ENCODE results near the gene ABHD12. TPM values are rescaled to one million over a fixed set of nuclear protein-coding genes. Genes with fewer than 3 reads are reported as not detected.

Gene ABHD12
- total RNA-seq, result 10 to 100 TPM in 3 of 4 donors, 1 to 10 TPM in 1; 10.0 to 47.6 (median 36.3) TPM

GRCh38 chr20:25390538-25391528 is at the start of gene ABHD12:
Gene ABHD12, minus strand, starts transcription at chr20:25390835. Its CDS starts 132 bp downstream, at chr20:25390703.
- TF ChIP-seq CTCF (IDR thresholded peaks at IDR 0.05) (no peak), POLR2A (IDR thresholded peaks at IDR 0.05) (peak; percentile 55 to 75)
- intact Hi-C loops (cut with DNase I; ENCODE audit: low total_unique reads), result loop anchor here (10.0 kb wide), 2 partner anchors 96 to 396 kb away; partner anchors contain the start of gene APMAP

GRCh38 chr20:25439328-25439727 is 48.7 kb upstream of the ABHD12 start:
- intact Hi-C loops (cut with DNase I; ENCODE audit: low total_unique reads), result no loop called here
- H3K36me3 ChIP-seq, result no peaks in the 10 kb centered on the region
- H3K4me3 ChIP-seq, result no peak overlapping the region
- no peaks in the 10 kb centered on the region for H3K4me1 ChIP-seq
- H3K27me3 ChIP-seq, result no peaks in the 10 kb centered on the region
- H3K9me3 ChIP-seq, result no peaks in the 10 kb centered on the region
- no peak for DNase-seq
- TF ChIP-seq POLR2A (IDR thresholded peaks at IDR 0.05), result no peak
- TF ChIP-seq CTCF (IDR thresholded peaks at IDR 0.05), result no peak
- no peak overlapping the region for H3K27ac ChIP-seq

More at GRCh38 chr20:25390538-25391528, at the start of gene ABHD12:
- H3K9me3 ChIP-seq, result no peaks in the 10 kb centered on the region
- peak; percentile 95 for DNase-seq
- H3K27ac ChIP-seq, result peak within 1 kb of the TSS; percentile 83 to 84
- H3K4me3 ChIP-seq, result peak within 1 kb of the TSS; percentile 56 to 83
- H3K36me3 ChIP-seq, result no peaks in the 10 kb centered on the region
- H3K27me3 ChIP-seq, result no peaks in the 10 kb centered on the region
- H3K4me1 ChIP-seq, result no peaks in the 10 kb centered on the region

GRCh38 chr20:25437153-25437581 is 46.5 kb upstream of the ABHD12 start:
- no peak overlapping the region for H3K27ac ChIP-seq
- H3K36me3 ChIP-seq, result no peaks in the 10 kb centered on the region
- intact Hi-C loops (cut with DNase I; ENCODE audit: low total_unique reads), result no loop called here
- TF ChIP-seq POLR2A (IDR thresholded peaks at IDR 0.05) (no peak), CTCF (IDR thresholded peaks at IDR 0.05) (no peak)
- H3K9me3 ChIP-seq, result no peaks in the 10 kb centered on the region
- no peaks in the 10 kb centered on the region for H3K27me3 ChIP-seq
- H3K4me1 ChIP-seq, result no peaks in the 10 kb centered on the region
- DNase-seq, result no peak
- H3K4me3 ChIP-seq, result no peak overlapping the region

- DNase-seq, result no peak
- Histone ChIP-seq H3K9me3 (no peaks in the 10 kb centered on the region), H3K4me1 (no peaks in the 10 kb centered on the region), H3K27me3 (no peaks in the 10 kb centered on the region), H3K4me3 (no peak overlapping the region), H3K27ac (no peak overlapping the region), H3K36me3 (no peaks in the 10 kb centered on the region)
- intact Hi-C loops (cut with DNase I; ENCODE audit: low total_unique reads), result no loop called here
- TF ChIP-seq POLR2A (IDR thresholded peaks at IDR 0.05), result no peak
- TF ChIP-seq CTCF (IDR thresholded peaks at IDR 0.05), result no peak
These were observed 33.9 kb upstream of the ABHD12 start for GRCh38 chr20:25424536-25424935.

- Histone ChIP-seq H3K36me3 (no peaks in the 10 kb centered on the region), H3K4me3 (no peak overlapping the region), H3K4me1 (no peaks in the 10 kb centered on the region), H3K27me3 (no peaks in the 10 kb centered on the region), H3K9me3 (no peaks in the 10 kb centered on the region), H3K27ac (no peak overlapping the region)
- intact Hi-C loops (cut with DNase I; ENCODE audit: low total_unique reads), result no loop called here
- DNase-seq, result no peak
- TF ChIP-seq POLR2A (IDR thresholded peaks at IDR 0.05), result no peak
- TF ChIP-seq CTCF (IDR thresholded peaks at IDR 0.05), result no peak
These were observed 31.4 kb upstream of the ABHD12 start for GRCh38 chr20:25422032-25422431.

Data from uterus (tissue), 4 donors.